SK-N-MC (cell line): ENCODE measurements around the gene DCHS1.
A peak's percentile ranks its signal among the peaks of the same experiment; 100 is the strongest.

Source experiments
- DNase-seq: peaks from one replicate; pipeline ENCODE4 v3.0.0-alpha.2; 2011; ENCODE audit warnings: low read depth, low spot score
- H3K27ac ChIP-seq: fragments of 200-600 bp; sonication (generic); 2 replicates; pipeline ENCODE4 v1.5.1; 2016; ENCODE audit warnings: mixed run types
- H3K36me3 ChIP-seq: fragments of 200-600 bp; sonication (generic); 2 replicates; pipeline ENCODE4 v1.6.1; 2017; ENCODE audit warnings: antibody characterized with exemption, low read length, mixed read lengths; ENCODE audit not compliant: insufficient read depth
- H3K4me3 ChIP-seq: fragments of 200-600 bp; sonication (generic); 2 replicates; pipeline ENCODE4 v1.5.1; 2016
- H3K9ac ChIP-seq: fragments of 200-600 bp; sonication (generic); 2 replicates; pipeline ENCODE4 v1.8.0; 2017; ENCODE audit warnings: mixed run types, mixed read lengths; ENCODE audit not compliant: insufficient read length
- H3K9me3 ChIP-seq: fragments of 200-600 bp; sonication (generic); 2 replicates; pipeline ENCODE4 v1.6.1; 2017; ENCODE audit warnings: low read depth, mild to moderate bottlenecking, antibody characterized with exemption, low read length, moderate library complexity, mixed read lengths
- EZH2 ChIP-seq: fragments of 200-600 bp; sonication (generic); IDR thresholded peaks from one replicate; pipeline ENCODE4 v1.6.1; 2017; ENCODE audit warnings: antibody characterized with exemption
- FOXP2 ChIP-seq: optimal IDR thresholded peaks from 2 replicates; pipeline ENCODE3; 2011; ENCODE audit warnings: mild to moderate bottlenecking, moderate library complexity; ENCODE audit not compliant: insufficient read depth; ENCODE audit errors: extremely low read length, control extremely low read depth
- POLR2AphosphoS5 ChIP-seq: IDR thresholded peaks from 2 replicates; pipeline ENCODE4 v1.6.1; 2012; ENCODE audit warnings: mild to moderate bottlenecking, low read depth, low read length, borderline replicate concordance

The DCHS1 gene

DNA sequence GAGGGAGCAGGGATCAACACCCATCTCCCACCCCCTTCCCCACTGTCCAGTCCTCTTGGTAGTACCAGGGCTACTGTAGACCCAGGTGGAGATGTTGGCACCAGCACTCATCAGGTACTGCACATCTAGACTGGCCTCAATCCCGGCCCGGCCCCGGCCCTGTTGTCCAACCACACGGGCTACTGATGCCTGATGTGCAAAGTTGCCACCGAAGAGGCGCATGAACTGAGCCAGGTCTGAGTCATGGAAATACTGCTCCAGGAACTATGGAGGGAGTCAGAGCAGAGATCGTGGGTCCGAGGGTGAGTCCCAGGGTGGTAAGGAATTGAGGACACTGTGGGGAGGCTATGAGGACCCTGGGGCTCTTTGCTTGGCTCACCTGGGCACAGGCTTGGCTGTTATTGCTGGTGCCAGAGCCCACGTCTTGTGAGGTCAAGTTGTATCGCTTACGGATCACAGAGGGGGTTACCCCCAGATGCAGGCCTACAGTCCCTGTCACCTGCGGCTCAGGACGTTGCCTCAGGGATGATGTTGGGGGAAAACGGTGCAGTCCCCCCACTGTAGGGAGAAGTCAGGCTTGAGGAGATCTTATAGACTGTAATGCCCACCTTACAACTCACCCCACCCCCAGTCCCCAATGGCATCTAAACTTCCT, 38.9 kb downstream of the DCHS1 start:
- Histone ChIP-seq H3K27ac (no peak overlapping the region), H3K9me3 (no peaks in the 10 kb centered on the region), H3K4me3 (no peak overlapping the region), H3K9ac (no peak overlapping the region), H3K36me3 (no peaks in the 10 kb centered on the region)
- no peak for DNase-seq
- TF ChIP-seq POLR2AphosphoS5 (no peak), FOXP2 (no peak), EZH2 (no peak)

DNA sequence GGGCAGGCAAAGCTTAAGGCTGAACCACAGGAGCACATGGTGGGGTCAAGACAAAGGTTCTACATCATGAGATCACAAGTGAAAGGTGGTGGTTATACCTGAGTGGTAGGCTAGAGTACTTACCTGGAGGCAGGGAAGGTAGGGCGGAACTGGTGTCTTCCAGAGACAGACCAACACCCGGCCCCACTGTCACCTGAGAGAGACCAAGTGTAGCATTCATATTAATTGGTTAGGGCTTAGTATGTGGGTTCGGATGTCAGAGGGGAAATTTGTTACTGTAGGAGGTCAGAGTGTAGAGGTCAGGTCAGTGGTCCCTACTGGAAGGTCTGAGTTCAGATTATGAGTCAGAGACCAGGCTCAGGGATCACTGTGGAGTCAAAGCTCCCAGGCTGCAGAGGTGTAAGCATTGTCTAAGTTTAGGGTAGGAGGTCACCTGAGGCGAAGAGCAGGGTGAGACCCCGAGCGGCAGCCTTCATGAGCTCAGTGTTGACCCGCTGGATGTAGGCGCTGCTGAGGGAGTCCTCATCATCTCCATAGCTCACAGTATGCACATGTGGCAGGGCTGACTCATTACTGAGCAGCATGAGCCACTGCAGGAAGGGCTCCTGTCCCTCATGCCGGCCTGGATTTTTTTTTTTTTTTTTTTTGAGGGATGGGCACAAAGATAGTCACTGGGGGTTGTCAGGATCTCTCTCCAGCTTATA, 39.6 kb downstream of the DCHS1 start:
- Histone ChIP-seq H3K27ac (no peak overlapping the region), H3K9ac (no peak overlapping the region), H3K9me3 (no peaks in the 10 kb centered on the region), H3K36me3 (peaks cover 3% of the 10 kb centered on the region), H3K4me3 (no peak overlapping the region)
- TF ChIP-seq FOXP2 (no peak), EZH2 (no peak), POLR2AphosphoS5 (no peak)
- DNase-seq: no peak

DNA sequence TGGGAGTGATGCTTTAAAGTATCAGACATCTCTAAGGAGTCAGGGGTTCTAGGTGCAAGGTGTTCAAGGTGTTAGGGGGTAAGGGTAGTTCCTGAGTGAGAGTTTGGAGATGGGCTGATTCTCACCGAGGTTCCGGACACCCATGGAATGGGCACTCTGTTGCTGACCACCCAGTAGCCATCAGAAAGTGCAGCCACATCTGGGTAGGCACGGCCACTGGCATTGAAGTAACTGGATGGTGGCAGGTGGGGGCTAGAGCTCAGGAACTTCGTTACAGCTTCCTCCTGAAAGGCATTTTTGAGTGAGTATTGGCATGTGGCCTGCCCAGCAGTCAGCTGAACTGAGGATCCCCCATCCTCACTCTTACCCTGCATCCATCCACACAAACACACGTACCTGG, 40.6 kb downstream of the DCHS1 start:
- TF ChIP-seq EZH2: no peak
- TF ChIP-seq POLR2AphosphoS5: no peak
- no peak for TF ChIP-seq FOXP2
- Histone ChIP-seq H3K27ac (no peak overlapping the region), H3K4me3 (no peak overlapping the region), H3K36me3 (peaks cover 13% of the 10 kb centered on the region), H3K9me3 (no peaks in the 10 kb centered on the region), H3K9ac (no peak overlapping the region)
- DNase-seq: no peak

DNA sequence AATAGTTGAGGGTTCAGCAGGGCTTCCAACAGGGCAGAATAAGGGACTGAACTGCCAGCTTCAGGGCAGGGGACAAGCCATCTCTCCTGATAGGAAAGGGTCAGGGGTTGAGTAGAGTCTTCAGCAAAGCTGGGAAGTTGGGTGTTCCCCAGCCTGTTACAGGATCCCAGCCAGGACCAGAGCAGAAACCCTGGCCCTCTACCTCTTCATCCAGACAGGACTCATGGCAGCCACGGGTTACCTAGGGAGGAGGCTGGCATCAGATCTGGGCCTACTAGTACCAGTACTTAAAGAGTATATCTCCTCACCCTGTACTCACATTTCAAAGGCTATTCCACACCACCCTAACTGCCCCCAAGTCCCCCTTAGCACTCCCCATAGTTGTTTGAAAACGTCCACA, 41.2 kb downstream of the DCHS1 start:
- Histone ChIP-seq H3K4me3 (no peak overlapping the region), H3K9ac (no peak overlapping the region), H3K9me3 (no peaks in the 10 kb centered on the region), H3K27ac (no peak overlapping the region), H3K36me3 (peaks cover 19% of the 10 kb centered on the region)
- TF ChIP-seq EZH2 (no peak), POLR2AphosphoS5 (no peak), FOXP2 (no peak)
- DNase-seq: no peak

DNA sequence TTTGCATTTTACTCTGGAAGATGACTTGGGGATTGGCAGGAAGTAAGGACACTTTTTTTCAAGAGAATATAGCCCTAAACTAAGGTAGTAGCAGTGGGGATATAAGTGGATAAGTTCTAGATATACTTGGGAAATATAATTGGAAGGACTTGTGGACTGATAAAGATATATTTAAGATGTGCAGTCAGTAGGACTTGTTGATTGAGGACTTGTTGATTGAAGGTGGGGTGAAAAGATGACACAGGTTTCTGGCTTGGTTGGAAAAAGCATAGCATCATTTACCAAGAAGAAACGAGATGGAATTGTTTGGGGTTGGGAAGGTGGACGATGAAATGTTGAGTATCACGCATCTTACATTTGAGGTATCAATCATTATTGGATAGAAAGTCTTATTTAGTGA, 42.1 kb downstream of the DCHS1 start:
- peaks cover 29% of the 10 kb centered on the region for H3K36me3 ChIP-seq
- H3K9ac ChIP-seq: no peak overlapping the region
- TF ChIP-seq POLR2AphosphoS5 (no peak), FOXP2 (no peak), EZH2 (no peak)
- no peak overlapping the region for H3K27ac ChIP-seq
- DNase-seq: no peak
- no peaks in the 10 kb centered on the region for H3K9me3 ChIP-seq
- H3K4me3 ChIP-seq: no peak overlapping the region

DNA sequence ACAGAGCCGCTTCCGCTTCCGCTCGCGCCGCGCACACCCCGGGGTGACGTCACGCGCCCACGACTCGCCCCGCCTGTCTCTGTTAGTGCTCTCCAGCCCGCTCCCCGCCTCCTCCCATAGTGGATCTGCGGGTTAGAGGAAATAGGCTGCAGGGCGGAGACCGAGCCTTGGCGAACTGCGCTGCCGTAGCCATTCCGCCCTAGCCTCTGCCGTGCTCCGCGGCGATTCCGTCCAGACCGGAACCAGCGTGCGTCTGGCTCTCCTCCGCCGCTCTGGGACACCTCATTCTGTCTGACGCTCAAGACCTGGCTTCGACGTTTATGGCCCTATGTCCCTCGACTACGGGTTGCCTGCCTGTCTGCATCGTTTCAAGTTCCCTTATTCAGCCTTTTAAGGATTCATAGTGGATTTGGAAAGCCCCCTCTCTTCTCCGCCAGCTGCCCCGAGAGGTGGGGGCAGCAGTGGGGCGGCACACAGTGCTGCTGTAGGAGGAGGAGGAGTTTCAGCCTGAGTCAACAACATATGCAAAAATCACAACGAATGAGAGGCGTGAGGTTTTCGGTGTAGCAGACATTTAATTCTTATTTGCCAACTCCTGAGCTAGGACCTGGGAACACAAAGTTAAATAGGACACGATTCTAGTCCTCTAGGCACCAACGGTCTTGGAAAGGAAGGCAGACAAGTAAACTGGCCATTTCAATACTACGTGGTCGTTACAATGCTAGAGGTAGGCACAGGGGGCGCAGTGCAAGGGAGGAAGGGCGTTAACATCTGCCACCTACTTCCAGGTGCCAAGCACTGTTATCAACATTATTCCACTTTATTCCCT, 43.2 kb downstream of the DCHS1 start, which contains the start of gene TAF10:
TAF10 (minus strand) TSS at position 4 of the 829 bp plus-strand sequence. CDS start 27 bp downstream, outside the sequence.
- peak within 1 kb of the TSS; percentile 94 for H3K4me3 ChIP-seq

DNA sequence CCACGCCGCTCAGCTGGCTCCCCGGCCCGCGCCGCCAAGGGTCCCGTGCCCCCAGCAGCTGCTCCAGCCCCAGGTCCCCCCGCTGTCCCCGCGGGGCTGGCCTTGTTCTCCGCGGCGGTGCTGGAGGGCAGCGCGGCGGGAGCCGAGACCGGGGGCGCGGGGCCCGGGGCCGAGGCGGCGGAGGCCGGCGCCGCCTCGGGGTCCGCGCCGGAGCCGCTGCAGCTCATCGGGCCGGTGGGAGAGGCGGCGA, 43.7 kb downstream of the DCHS1 start:
- no peak for DNase-seq
- TF ChIP-seq EZH2: no peak
- TF ChIP-seq POLR2AphosphoS5: no peak
- no peak for TF ChIP-seq FOXP2
- Histone ChIP-seq H3K27ac (no peak overlapping the region; the same call in 1 of the 2 replicates), H3K9ac (peak overlapping the region; percentile 78), H3K4me3 (peak overlapping the region; percentile 94), H3K9me3 (no peaks in the 10 kb centered on the region), H3K36me3 (peaks cover 36% of the 10 kb centered on the region)

More for the DNA sequence above, 43.2 kb downstream of the DCHS1 start, which contains the start of gene TAF10:
- no peaks in the 10 kb centered on the region for H3K9me3 ChIP-seq
- peak; percentile 64 for DNase-seq
- peak within 1 kb of the TSS; percentile 92 for H3K27ac ChIP-seq
- H3K9ac ChIP-seq: peak within 1 kb of the TSS; percentile 89
- TF ChIP-seq FOXP2 (peak; percentile 91), POLR2AphosphoS5 (peak; percentile 97), EZH2 (no peak)
- peaks cover 36% of the 10 kb centered on the region for H3K36me3 ChIP-seq
